Fibroblast of mammary gland (primary cell): ENCODE measurements around the gene KDM8.

Experiments
- DNase-seq: peaks from one replicate; pipeline ENCODE4 v3.0.0-alpha.2; 2010; ENCODE audit warnings: low read depth
- H3K4me3 ChIP-seq: 2 replicates; pipeline ENCODE4 v1.5.1; 2011; ENCODE audit warnings: low read depth, mild to moderate bottlenecking, low read length, moderate library complexity; ENCODE audit not compliant: control insufficient read depth
- CTCF ChIP-seq: conservative IDR thresholded peaks from 2 replicates; pipeline ENCODE4 v1.5.1; 2011; ENCODE audit warnings: low read depth, low read length, inconsistent platforms; ENCODE audit not compliant: control insufficient read depth, insufficient read depth

Gene KDM8

GRCh38 chr16:27241658-27242057 lies 38.3 kb downstream of the KDM8 start:
- H3K4me3 ChIP-seq, result no peak overlapping the region

GRCh38 chr16:27242398-27242797 lies 39.1 kb downstream of the KDM8 start:
- no peak for TF ChIP-seq CTCF
- H3K4me3 ChIP-seq, result no peak overlapping the region
- DNase-seq, result no peak

More at GRCh38 chr16:27241658-27242057, 38.3 kb downstream of the KDM8 start:
- DNase-seq, result no peak
- TF ChIP-seq CTCF, result no peak

GRCh38 chr16:27242868-27243590 lies 39.7 kb downstream of the KDM8 start:
- peak; percentile 96 for DNase-seq
- H3K4me3 ChIP-seq, result no peak overlapping the region
- TF ChIP-seq CTCF, result no peak

GRCh38 chr16:27243725-27244362 lies 40.5 kb downstream of the KDM8 start:
- no peak for DNase-seq
- no peak overlapping the region for H3K4me3 ChIP-seq
- no peak for TF ChIP-seq CTCF

- no peak overlapping the region for H3K4me3 ChIP-seq
- no peak for DNase-seq
- TF ChIP-seq CTCF, result no peak
Measured at GRCh38 chr16:27244363-27244755, 41.0 kb downstream of the KDM8 start.

- DNase-seq, result peak; percentile 98
- H3K4me3 ChIP-seq, result no peak overlapping the region
- TF ChIP-seq CTCF, result no peak
Measured at GRCh38 chr16:27245276-27246172, 42.2 kb downstream of the KDM8 start.
